CD4-positive, alpha-beta T cell treated with Interleukin-1 beta for 1 hour (primary cell): ENCODE data around the gene MCM5.
A peak's percentile ranks its signal among the peaks of the same experiment; 100 is the strongest.
"Not testable (repeated sequence)": the region's sequence is repeated elsewhere in the genome, so short reads cannot be mapped to it uniquely, and the experiment has no call there.

Experiments used
- DNase-seq, 2 donors: peaks; one replicate each; pipeline ENCODE4 v3.0.0-alpha.2; 2020 to 2022

The MCM5 gene

GRCh38 chr22:35399678-35400500, at the start of gene MCM5:
Gene MCM5, plus strand, starts transcription at chr22:35400140. Its CDS starts 299 bp downstream, at chr22:35400439.
- DNase-seq, result peak; percentile 97 to 98

GRCh38 chr22:35350539-35351503, 49.1 kb upstream of the MCM5 start:
- DNase-seq, result peak; percentile 89 to 92

- peak; percentile 30 to 88 for DNase-seq
Measured at GRCh38 chr22:35352214-35353111, 47.5 kb upstream of the MCM5 start.

- peak in 1 of 2 donors; percentile 32 for DNase-seq
Measured at GRCh38 chr22:35353318-35353717, 46.6 kb upstream of the MCM5 start.

GRCh38 chr22:35354068-35354467, 45.9 kb upstream of the MCM5 start:
- DNase-seq, result no peak

- no peak for DNase-seq
Measured at GRCh38 chr22:35357883-35358621, 41.9 kb upstream of the MCM5 start.

GRCh38 chr22:35359380-35360065, 40.4 kb upstream of the MCM5 start:
- no peak for DNase-seq

GRCh38 chr22:35361001-35361558, 38.9 kb upstream of the MCM5 start:
- no peak for DNase-seq

GRCh38 chr22:35363566-35364086, 36.3 kb upstream of the MCM5 start:
- no peak for DNase-seq

- DNase-seq, result not testable (repeated sequence)
Measured at GRCh38 chr22:35364230-35364629, 35.7 kb upstream of the MCM5 start.

- DNase-seq, result peak in 1 of 2 donors; percentile 68
Measured at GRCh38 chr22:35367331-35367886, 32.5 kb upstream of the MCM5 start.

- DNase-seq, result no peak
Measured at GRCh38 chr22:35368386-35368785, 31.6 kb upstream of the MCM5 start.

- DNase-seq, result no peak
Measured at GRCh38 chr22:35369996-35370395, 29.9 kb upstream of the MCM5 start.

GRCh38 chr22:35373781-35374180, 26.2 kb upstream of the MCM5 start:
- no peak for DNase-seq

- DNase-seq, result no peak
Measured at GRCh38 chr22:35375031-35375430, 24.9 kb upstream of the MCM5 start.

- no peak for DNase-seq
Measured at GRCh38 chr22:35375526-35375925, 24.4 kb upstream of the MCM5 start.

GRCh38 chr22:35376728-35377472, 23.0 kb upstream of the MCM5 start:
- DNase-seq, result peak; percentile 51 to 84

- DNase-seq, result no peak
Measured at GRCh38 chr22:35377735-35378134, 22.2 kb upstream of the MCM5 start.

- DNase-seq, result no peak
Measured at GRCh38 chr22:35378621-35379020, 21.3 kb upstream of the MCM5 start.
